Sigmoid colon (tissue), 7 donors: ENCODE results near the gene CHST8. TPM values are rescaled to one million over a fixed set of nuclear protein-coding genes. Genes with fewer than 3 reads are reported as not detected.
A peak's percentile ranks its signal among the peaks of the same experiment; 100 is the strongest.

Experiments
- DNase-seq: peaks from one replicate; pipeline ENCODE4 v3.0.0-alpha.2; 2019
- H3K27ac ChIP-seq, 4 donors: fragments of 200-600 bp; sonication (generic); one replicate each; pipeline ENCODE4 v1.5.1; 2016 to 2019; ENCODE audit warnings: mild to moderate bottlenecking in 1 of 4
- H3K27me3 ChIP-seq, 3 donors: fragments of 200-600 bp; sonication (generic); one replicate each; pipeline ENCODE4 v1.5.1; 2019; ENCODE audit warnings: mild to moderate bottlenecking in 1 of 3
- H3K36me3 ChIP-seq, 4 donors: fragments of 200-600 bp; sonication (generic); one replicate each; pipeline ENCODE4 v1.5.1; 2016 to 2019
- H3K4me1 ChIP-seq, 4 donors: fragments of 200-600 bp; sonication (generic); one replicate each; pipeline ENCODE4 v1.5.1; 2017 to 2019
- H3K4me3 ChIP-seq, 4 donors: fragments of 200-600 bp; sonication (generic); one replicate each; pipeline ENCODE4 v1.5.1; 2017 to 2019; ENCODE audit warnings: mild to moderate bottlenecking in 2 of 4, moderate library complexity in 1 of 4
- H3K9me3 ChIP-seq, 4 donors: fragments of 200-600 bp in 3 of 4; sonication (generic) in 3 of 4; one replicate each; pipeline versions ENCODE4 v1.5.1 to v1.6.1; 2013 to 2019
- EP300 ChIP-seq, 4 donors: sonication (generic); formaldehyde crosslinking; IDR thresholded peaks; one replicate each; pipeline ENCODE4 v1.6.1; 2017; ENCODE audit warnings: antibody characterized with exemption in 4 of 4
- POLR2A ChIP-seq, 2 donors: fragments of 450-650 bp; IDR thresholded peaks; one replicate each; pipeline ENCODE4 v1.6.1; 2016; ENCODE audit warnings: antibody characterized with exemption in 2 of 2, mild to moderate bottlenecking in 2 of 2, moderate library complexity in 2 of 2
- POLR2AphosphoS5 ChIP-seq, 4 donors: sonication (generic); formaldehyde crosslinking; IDR thresholded peaks; one replicate each; pipeline ENCODE4 v1.6.1; 2017; ENCODE audit warnings: antibody characterized with exemption in 4 of 4
- WGBS, 2 donors: extraction: QIAGEN DNeasy Blood & Tissue Kit; methylation state at CpG; one replicate each; pipeline ENCODE4 v1.1.7; 2013; 5-methylcytosine and 5-hydroxymethylcytosine counted together
- intact Hi-C: fragments of 100-400 bp; cut with DNase I; formaldehyde crosslinking; loops from one replicate; pipeline ENCODE4 v1.15.1; 2023
- polyA plus RNA-seq, 3 donors: library from polyadenylated mRNA; stranded (reverse); fragments of 200-250 nt; gene quantifications; one replicate each; pipeline ENCODE4 v1.2.3, GENCODE V29; 2013
- total RNA-seq, 4 donors: library from RNA; depleted of rRNA; stranded (reverse); fragments of >200 nt; gene quantifications; one replicate each; pipeline ENCODE4 v1.1.0, GENCODE V29; 2016
- TF ChIP-seq, protein P1 (sequence below), 4 experiments: fragments of 450-650 bp in 3 of 4; fragments of 200-600 bp in 1 of 4; IDR thresholded peaks; one replicate each; pipeline ENCODE4 v1.5.1; 2016 to 2019; ENCODE audit warnings: antibody characterized with exemption in 4 of 4, mild to moderate bottlenecking in 3 of 4, moderate library complexity in 2 of 4
- donor health status: healthy with polysubstance abuse.
- donor health status: Bipolar disorder and iron deficiency.
- donor health status: healthy.

The CHST8 gene
- total and polyA plus RNA-seq, 7 donors = 0.35 to 0.60 (median 0.36) TPM; not detected in 4

DNA sequence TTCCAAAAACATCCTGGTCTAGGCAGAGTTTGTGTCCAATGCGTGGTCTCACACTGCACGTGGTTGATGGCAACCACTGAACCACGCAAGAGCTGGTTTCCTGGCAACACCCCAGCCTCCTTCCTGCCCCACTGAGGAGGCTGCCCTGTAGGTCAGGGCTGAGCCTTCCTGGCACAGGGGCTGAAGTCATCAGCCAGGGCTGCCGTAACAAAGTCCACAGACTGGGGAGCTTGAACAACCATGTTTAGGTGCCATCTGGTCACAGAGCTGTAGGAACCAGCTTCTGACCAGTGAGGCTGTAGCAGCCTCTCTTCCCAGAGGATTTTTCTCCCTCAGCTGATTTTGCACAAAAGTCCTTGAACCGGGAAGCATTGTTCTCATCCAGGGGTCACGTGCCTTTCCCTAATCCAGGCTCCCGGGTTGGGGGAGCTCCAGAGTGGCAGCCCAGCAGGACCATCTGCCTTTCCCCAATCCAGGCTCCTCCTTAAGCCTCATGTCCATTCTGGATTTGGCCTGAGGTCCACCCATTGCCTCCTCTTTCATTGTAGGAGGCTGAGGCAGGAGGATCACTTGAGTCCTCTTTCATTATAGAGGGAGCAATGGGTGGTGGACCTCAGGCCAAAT lies 53.9 kb downstream of the CHST8 start:
- no peaks in the 10 kb centered on the region for H3K4me1 ChIP-seq
- no peaks in the 10 kb centered on the region for H3K36me3 ChIP-seq
- H3K27me3 ChIP-seq = peaks cover 0 to 9% (median 0%) of the 10 kb centered on the region in 3 donors
- DNase-seq = peak; percentile 28
- intact Hi-C loops = no loop called here
- H3K4me3 ChIP-seq = no peak overlapping the region
- H3K27ac ChIP-seq = no peak overlapping the region
- no peaks in the 10 kb centered on the region for H3K9me3 ChIP-seq
- TF ChIP-seq, protein P1, sequence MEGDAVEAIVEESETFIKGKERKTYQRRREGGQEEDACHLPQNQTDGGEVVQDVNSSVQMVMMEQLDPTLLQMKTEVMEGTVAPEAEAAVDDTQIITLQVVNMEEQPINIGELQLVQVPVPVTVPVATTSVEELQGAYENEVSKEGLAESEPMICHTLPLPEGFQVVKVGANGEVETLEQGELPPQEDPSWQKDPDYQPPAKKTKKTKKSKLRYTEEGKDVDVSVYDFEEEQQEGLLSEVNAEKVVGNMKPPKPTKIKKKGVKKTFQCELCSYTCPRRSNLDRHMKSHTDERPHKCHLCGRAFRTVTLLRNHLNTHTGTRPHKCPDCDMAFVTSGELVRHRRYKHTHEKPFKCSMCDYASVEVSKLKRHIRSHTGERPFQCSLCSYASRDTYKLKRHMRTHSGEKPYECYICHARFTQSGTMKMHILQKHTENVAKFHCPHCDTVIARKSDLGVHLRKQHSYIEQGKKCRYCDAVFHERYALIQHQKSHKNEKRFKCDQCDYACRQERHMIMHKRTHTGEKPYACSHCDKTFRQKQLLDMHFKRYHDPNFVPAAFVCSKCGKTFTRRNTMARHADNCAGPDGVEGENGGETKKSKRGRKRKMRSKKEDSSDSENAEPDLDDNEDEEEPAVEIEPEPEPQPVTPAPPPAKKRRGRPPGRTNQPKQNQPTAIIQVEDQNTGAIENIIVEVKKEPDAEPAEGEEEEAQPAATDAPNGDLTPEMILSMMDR (IDR thresholded peaks at IDR 0.05) = no peak
- TF ChIP-seq POLR2AphosphoS5 (IDR thresholded peaks at IDR 0.05) (no peak), POLR2A (IDR thresholded peaks at IDR 0.05) (no peak), EP300 (IDR thresholded peaks at IDR 0.05) (no peak)
- 62 to 70% methylated on average over 7 of the region's 7 CpGs for WGBS, 2 donors

DNA sequence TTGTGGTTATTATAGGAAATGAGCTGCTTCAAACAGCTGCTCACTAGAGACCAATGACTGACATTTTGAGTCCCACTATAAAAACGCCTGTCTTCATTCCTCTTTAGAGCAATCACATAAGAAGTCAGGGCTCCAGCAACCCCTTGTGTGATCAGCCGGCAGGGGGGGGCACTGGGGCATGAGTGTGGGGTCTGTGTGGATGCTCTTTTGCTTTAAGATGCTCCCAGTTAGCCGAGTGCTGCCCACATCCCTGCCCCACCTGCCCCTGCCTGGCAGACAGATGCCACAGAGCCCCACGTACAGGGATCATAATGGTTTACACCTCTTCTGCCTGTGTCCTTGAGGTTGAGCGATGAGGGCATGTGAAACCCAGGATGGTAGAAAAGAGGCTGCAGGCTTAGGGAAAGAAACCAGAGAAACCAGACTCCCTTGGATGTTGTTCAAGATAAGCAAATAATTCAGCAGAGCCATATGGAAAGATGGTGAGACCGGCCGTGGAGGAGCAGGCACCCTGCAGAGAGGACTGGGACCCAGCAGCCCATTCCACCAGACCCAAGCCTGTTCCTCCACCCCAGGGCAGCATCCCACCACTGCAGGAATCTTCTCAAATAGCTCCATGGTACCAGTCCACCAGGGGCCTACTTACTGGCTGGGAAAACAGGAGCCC lies 55.4 kb downstream of the CHST8 start:
- peak; percentile 49 for DNase-seq
- Histone ChIP-seq H3K27me3 (peaks cover 0 to 9% (median 0%) of the 10 kb centered on the region in 3 donors), H3K4me3 (no peak overlapping the region), H3K27ac (no peak overlapping the region), H3K36me3 (no peaks in the 10 kb centered on the region), H3K4me1 (no peaks in the 10 kb centered on the region), H3K9me3 (no peaks in the 10 kb centered on the region)
- 63 to 66% methylated on average over 7 of the region's 7 CpGs for WGBS, 2 donors
- TF ChIP-seq EP300 (IDR thresholded peaks at IDR 0.05) = no peak
- no peak for TF ChIP-seq POLR2AphosphoS5 (IDR thresholded peaks at IDR 0.05)
- TF ChIP-seq, protein P1 (IDR thresholded peaks at IDR 0.05) = no peak
- no peak for TF ChIP-seq POLR2A (IDR thresholded peaks at IDR 0.05)
- intact Hi-C loops = no loop called here

DNA sequence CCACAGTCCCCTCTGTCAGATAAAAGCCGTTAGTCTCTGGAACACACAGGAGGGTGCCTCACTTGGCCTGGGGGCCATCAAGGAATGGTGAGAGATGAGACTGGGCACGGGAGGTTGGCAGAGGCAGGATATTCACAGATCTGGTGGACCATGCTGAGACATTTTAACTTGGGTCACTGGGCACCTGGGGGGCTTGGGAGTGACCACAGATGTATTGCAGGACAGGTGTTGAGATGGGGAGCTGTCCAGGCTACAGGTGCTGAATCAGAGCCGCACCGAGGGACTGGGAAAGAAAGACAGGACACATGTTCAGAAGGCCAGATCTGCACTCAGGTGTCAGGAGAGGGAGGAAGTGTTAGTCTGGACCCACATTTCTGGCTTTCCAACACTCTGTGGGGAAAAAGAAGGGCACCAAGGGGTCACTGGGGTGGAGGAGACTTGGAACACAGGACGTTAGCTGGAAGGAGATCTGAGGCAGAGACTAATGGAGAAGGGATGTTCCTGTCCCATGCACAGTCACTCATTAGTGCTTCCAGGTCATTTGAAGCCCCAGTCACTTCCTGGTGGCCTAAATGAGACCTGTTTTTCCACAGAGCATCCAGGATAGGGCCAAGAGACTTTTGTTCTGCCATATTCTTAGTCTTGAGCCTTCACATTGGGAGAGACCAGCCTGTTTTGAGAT lies 56.1 kb downstream of the CHST8 start:
- Histone ChIP-seq H3K4me3 (no peak overlapping the region), H3K4me1 (no peaks in the 10 kb centered on the region), H3K27me3 (peaks cover 0 to 11% (median 0%) of the 10 kb centered on the region in 3 donors), H3K36me3 (no peaks in the 10 kb centered on the region), H3K9me3 (no peaks in the 10 kb centered on the region), H3K27ac (no peak overlapping the region)
- intact Hi-C loops = no loop called here
- peak; percentile 38 for DNase-seq
- 55 to 58% methylated on average over 5 of the region's 5 CpGs for WGBS, 2 donors
- TF ChIP-seq EP300 (IDR thresholded peaks at IDR 0.05) (no peak), POLR2A (IDR thresholded peaks at IDR 0.05) (no peak), POLR2AphosphoS5 (IDR thresholded peaks at IDR 0.05) (no peak)
- TF ChIP-seq, protein P1 (IDR thresholded peaks at IDR 0.05) = no peak

DNA sequence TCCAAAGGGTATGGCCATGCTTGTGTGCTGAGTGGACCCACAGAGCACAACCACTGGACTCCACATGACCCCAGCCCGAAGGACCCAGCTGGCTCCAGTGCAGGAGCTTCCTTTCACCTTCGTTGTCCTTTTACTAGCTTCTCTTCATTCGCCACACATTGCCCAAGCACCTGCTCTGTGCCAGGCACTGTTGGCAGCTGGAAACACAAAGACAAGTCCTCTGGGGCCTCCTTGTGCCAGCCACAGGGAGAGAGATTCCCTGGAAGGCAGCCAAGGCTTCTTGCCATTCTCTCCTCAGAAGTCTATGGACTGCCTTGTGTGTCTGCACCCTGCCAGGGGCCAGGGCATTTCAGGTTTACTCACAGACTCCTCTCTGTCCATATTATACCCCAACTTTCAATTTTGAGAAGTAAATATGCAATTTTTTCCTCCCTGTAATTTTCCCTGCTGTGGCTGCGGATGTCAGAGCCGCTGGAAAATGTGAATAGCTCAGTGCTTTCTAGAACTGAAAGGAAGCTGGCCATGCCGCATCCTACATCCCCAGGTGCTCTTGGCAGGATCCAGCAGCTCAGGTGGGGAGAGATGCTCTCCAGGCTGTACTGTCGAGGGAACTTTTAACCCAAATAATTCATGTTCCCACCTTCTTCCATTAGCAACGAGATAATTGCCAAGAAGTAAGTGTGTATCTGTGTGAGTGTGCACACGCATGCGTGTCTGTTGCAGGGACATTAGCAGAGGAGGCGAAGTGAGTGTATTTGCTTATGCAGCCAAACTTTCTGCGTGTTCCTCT lies 57.2 kb downstream of the CHST8 start:
- H3K27ac ChIP-seq = no peak overlapping the region
- no peaks in the 10 kb centered on the region for H3K4me1 ChIP-seq
- no peaks in the 10 kb centered on the region for H3K36me3 ChIP-seq
- no peak overlapping the region for H3K4me3 ChIP-seq
- TF ChIP-seq, protein P1 (IDR thresholded peaks at IDR 0.05) = no peak
- TF ChIP-seq EP300 (IDR thresholded peaks at IDR 0.05) (no peak), POLR2AphosphoS5 (IDR thresholded peaks at IDR 0.05) (no peak), POLR2A (IDR thresholded peaks at IDR 0.05) (no peak)
- peak; percentile 56 for DNase-seq
- H3K27me3 ChIP-seq = peaks cover 0 to 22% (median 6%) of the 10 kb centered on the region in 3 donors
- no peaks in the 10 kb centered on the region for H3K9me3 ChIP-seq
- 79 to 82% methylated on average over 12 of the region's 12 CpGs for WGBS, 2 donors
- intact Hi-C loops = no loop called here
